Colonic mucosa (tissue), 4 donors: ENCODE measurements around the gene MYL12A. TPM values are rescaled to one million over a fixed set of nuclear protein-coding genes. Genes with fewer than 3 reads are reported as not detected.
A peak's percentile ranks its signal among the peaks of the same experiment; 100 is the strongest.

Experiments
- DNase-seq: peaks from one replicate; pipeline ENCODE4 v3.0.0-alpha.2; 2020
- H3K27ac ChIP-seq: fragments of 200-600 bp; one replicate; pipeline ENCODE4 v1.8.0; 2021
- H3K27me3 ChIP-seq: fragments of 200-600 bp; one replicate; pipeline ENCODE4 v1.8.0; 2021
- H3K36me3 ChIP-seq: fragments of 200-600 bp; one replicate; pipeline ENCODE4 v1.8.0; 2021
- H3K4me1 ChIP-seq: fragments of 200-600 bp; one replicate; pipeline ENCODE4 v1.8.0; 2021; ENCODE audit warnings: mild to moderate bottlenecking
- H3K4me3 ChIP-seq: fragments of 200-600 bp; one replicate; pipeline ENCODE4 v1.8.0; 2021
- H3K9ac ChIP-seq, 2 donors: one replicate each; pipeline ENCODE4 v1.7.0; 2013; ENCODE audit warnings: control low read depth in 2 of 2, low read depth in 2 of 2, low read length in 2 of 2
- H3K9me3 ChIP-seq: fragments of 200-600 bp; one replicate; pipeline ENCODE4 v1.8.0; 2021
- intact Hi-C: fragments of 100-400 bp; cut with DNase I; formaldehyde crosslinking; loops from one replicate; pipeline ENCODE4 v1.14.1; 2022
- total RNA-seq, 2 donors: library from RNA; stranded (reverse); fragmentation: NEBNext Ultra II Directional in 1 of 2; extraction: Animal tissue kit (Norgen Biotek cat#: 25700) in 1 of 2; gene quantifications; one replicate each; pipeline ENCODE4 v1.2.1, GENCODE V29; 2021
- TF ChIP-seq, protein P1 (sequence below): fragments of 200-600 bp; IDR thresholded peaks from one replicate; pipeline ENCODE4 v1.8.0; 2022; ENCODE audit warnings: antibody characterized with exemption, mild to moderate bottlenecking
- donor health status: healthy.
- donor health status: DM: no; HTN: no; CAD: no.
- donor health status: DM: no; HTN: no; CAD: no.

The MYL12A gene
- total RNA-seq, 2 donors from 2014 or later: 338 to 537 TPM

DNA sequence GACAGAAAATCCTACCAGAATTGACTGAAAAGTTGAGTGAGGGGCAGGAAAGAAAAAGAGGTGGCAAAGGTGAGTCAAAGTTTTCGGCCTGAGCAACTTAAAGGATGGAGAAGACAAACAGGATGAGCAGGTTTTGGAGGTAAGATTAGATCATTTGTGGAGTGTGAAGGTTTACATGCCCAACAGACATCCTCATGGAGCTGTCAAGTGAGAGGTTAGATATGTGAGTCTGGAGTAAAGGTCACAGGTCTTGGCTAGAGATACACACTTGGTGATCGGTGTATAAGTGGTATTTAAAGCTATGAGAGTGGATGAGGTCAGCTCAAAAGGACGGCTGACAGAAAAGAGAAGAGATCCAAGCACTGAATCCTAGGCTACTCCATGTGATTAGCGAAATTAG is 11.1 kb upstream of the MYL12A start:
- TF ChIP-seq, protein P1, sequence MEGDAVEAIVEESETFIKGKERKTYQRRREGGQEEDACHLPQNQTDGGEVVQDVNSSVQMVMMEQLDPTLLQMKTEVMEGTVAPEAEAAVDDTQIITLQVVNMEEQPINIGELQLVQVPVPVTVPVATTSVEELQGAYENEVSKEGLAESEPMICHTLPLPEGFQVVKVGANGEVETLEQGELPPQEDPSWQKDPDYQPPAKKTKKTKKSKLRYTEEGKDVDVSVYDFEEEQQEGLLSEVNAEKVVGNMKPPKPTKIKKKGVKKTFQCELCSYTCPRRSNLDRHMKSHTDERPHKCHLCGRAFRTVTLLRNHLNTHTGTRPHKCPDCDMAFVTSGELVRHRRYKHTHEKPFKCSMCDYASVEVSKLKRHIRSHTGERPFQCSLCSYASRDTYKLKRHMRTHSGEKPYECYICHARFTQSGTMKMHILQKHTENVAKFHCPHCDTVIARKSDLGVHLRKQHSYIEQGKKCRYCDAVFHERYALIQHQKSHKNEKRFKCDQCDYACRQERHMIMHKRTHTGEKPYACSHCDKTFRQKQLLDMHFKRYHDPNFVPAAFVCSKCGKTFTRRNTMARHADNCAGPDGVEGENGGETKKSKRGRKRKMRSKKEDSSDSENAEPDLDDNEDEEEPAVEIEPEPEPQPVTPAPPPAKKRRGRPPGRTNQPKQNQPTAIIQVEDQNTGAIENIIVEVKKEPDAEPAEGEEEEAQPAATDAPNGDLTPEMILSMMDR: no peak
- Histone ChIP-seq H3K4me1 (no peaks in the 10 kb centered on the region), H3K4me3 (no peak overlapping the region), H3K27ac (no peak overlapping the region), H3K9me3 (no peaks in the 10 kb centered on the region), H3K36me3 (no peaks in the 10 kb centered on the region), H3K9ac (no peak overlapping the region), H3K27me3 (no peaks in the 10 kb centered on the region)
- DNase-seq: no peak
- intact Hi-C loops: no loop called here

DNA sequence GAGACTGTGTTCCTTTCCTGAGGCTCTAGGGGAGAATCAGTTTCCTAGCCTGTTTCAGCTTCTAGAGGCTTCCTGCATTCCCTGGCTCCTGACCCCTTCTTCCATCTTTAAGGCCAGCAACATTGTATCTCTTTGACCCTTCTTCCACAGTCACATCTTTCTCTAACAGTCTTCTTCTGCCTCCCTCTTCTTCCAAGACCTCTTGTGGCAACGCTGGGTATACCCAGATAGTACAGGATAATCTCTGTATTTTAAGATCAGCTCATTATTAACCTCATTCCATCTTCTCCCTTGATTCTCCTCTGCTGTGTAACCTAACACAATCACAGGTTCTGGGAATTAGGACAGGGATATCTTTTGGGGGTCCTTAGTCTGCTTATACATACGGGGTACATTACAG is 8.9 kb upstream of the MYL12A start:
- no peak overlapping the region for H3K27ac ChIP-seq
- intact Hi-C loops: no loop called here

DNA sequence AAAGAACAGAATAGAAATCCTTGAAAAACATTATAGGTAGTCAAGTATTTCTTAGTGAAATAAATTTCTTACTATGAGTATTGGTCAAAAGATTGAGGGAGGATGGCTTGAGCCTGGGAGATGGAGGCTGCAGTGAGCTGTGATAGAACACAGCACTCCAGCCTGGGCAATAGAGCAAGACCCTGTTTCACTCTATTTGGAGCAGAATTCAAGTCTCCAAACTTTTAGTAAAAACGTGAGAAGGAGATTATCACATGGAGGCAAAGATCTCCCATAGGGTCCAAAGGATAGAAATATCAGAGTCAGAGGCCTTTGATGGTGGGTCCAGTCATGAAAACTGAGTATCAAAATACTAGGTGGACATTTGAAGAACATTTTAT is 2.4 kb upstream of the MYL12A start:
- Histone ChIP-seq H3K36me3 (no peaks in the 10 kb centered on the region), H3K9ac (peak overlapping the region in 1 of 2 donors; percentile 99), H3K27ac (no peak overlapping the region), H3K4me1 (no peaks in the 10 kb centered on the region), H3K27me3 (no peaks in the 10 kb centered on the region), H3K9me3 (no peaks in the 10 kb centered on the region), H3K4me3 (no peak overlapping the region)
- no peak for DNase-seq
- intact Hi-C loops: loop anchor here (5.0 to 10.0 kb wide), 3 partner anchors 93 to 313 kb away; partner anchors contain the start of gene LPIN2
- TF ChIP-seq, protein P1: no peak

More for the DNA sequence above, 8.9 kb upstream of the MYL12A start:
- TF ChIP-seq, protein P1: no peak
- H3K36me3 ChIP-seq: no peaks in the 10 kb centered on the region
- H3K9me3 ChIP-seq: no peaks in the 10 kb centered on the region
- H3K9ac ChIP-seq: no peak overlapping the region
- DNase-seq: no peak
- H3K27me3 ChIP-seq: no peaks in the 10 kb centered on the region
- no peaks in the 10 kb centered on the region for H3K4me1 ChIP-seq
- no peak overlapping the region for H3K4me3 ChIP-seq

DNA sequence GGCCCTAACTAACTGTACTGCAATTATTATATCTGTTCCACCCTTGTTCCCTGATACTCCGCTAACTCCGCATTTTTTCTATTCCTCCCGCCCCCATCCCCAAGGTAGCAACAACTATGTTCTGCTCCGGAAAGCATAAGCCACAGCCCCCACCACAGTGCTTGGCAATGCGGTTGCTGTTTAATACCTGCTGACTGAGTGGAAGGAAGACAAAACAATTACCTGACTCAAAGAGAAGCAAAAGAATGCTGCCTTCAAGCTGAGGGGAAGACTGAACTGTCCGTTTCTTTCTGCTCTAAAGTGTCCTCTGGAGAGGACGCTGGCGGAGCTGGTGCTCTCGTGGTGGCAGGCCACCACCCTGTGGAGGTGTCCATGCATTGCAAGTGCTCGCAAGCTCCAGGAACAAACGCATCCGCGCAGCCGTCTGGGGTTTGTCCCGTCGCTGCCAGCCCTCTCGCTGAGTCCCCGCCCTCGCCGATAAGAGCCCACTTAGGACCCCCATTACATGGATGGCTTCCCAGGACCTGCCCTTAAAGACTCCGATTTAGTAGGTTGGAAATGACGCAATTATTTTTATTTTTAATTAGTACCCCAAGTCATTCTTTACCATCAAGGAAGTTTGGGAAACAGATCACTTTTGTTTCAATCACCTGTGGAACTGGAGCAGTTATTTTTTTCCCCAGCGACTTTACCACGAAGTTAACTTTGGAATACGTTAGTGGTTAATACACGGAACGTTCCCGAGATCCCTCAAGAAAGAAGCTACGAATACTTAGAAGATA is 1.6 kb upstream of the MYL12A start:
- intact Hi-C loops: loop anchor here (5.0 to 10.0 kb wide), 3 partner anchors 94 to 314 kb away; partner anchors contain the start of gene LPIN2
- H3K4me3 ChIP-seq: peak overlapping the region; percentile 93
- H3K36me3 ChIP-seq: no peaks in the 10 kb centered on the region
- TF ChIP-seq, protein P1: peak; percentile 92
- peak overlapping the region; percentile 69 to 99 for H3K9ac ChIP-seq
- no peaks in the 10 kb centered on the region for H3K9me3 ChIP-seq
- no peaks in the 10 kb centered on the region for H3K27me3 ChIP-seq
- peak; percentile 90 for DNase-seq
- no peaks in the 10 kb centered on the region for H3K4me1 ChIP-seq
- H3K27ac ChIP-seq: peak overlapping the region; percentile 99

DNA sequence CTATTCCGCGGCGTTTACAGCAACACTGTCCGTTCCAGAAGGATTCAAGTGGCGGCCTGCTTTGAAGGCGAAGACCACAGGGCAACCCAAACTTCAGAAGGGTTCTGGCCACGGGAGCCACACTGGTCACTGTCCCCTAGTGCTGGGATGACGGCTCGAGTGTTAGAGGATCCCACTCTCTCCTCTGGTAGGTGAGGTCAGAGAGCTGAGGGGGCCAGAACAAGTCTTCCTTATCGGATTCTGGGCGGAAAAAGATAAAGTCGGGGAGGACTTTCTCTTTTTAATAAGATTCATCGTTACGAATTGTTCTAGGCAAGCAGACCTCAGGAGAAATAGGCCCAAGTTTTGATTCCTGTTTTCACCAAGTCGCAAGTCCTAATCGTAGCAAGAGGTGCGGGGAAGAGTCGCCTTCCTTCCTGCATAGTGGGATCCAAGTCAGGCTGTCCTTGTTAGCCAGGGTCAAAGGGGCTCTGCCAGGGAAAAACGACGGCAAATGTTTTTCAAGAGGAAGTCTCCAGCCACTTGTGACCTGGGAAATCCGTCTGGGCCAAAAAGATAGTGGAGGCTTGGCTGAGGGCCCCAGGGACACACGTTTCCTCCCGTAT is 864 bp upstream of the MYL12A start:
- peak overlapping the region; percentile 93 for H3K4me3 ChIP-seq
- H3K4me1 ChIP-seq: no peaks in the 10 kb centered on the region
- H3K27ac ChIP-seq: peak overlapping the region; percentile 99
- DNase-seq: peak; percentile 53
- intact Hi-C loops: loop anchor here (5.0 to 10.0 kb wide), 3 partner anchors 94 to 314 kb away; partner anchors contain the start of gene LPIN2
- no peaks in the 10 kb centered on the region for H3K27me3 ChIP-seq
- no peaks in the 10 kb centered on the region for H3K36me3 ChIP-seq
- H3K9me3 ChIP-seq: no peaks in the 10 kb centered on the region
- H3K9ac ChIP-seq: peak overlapping the region; percentile 69 to 99
- TF ChIP-seq, protein P1: no peak
